Measurements from ENCODE around the gene MYO5B. TPM values are rescaled to one million over a fixed set of nuclear protein-coding genes. Genes with fewer than 3 reads are reported as not detected.

MYO5B gene
- polyA plus RNA-seq, 1 donor from 2014 or later: 0.42 TPM

DNA sequence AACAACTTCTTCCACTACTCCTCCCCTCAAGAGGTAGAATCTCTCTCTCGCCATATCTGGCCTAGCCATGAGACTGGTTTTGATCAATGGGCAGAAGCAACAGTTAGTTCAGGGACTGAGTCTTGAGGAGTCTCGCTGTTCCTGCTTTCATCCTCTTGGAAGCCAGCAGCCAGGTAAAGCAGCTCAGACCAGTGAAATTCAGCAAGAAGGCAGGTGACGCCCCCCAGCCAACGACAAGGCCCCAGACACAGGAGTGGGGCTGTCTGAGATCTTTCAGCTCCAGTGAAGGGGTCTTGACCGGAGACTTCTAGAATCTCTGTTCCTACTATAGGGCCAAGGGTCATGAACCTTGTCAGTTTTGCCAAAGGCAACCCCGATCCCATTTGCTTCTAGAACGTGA, 341.9 kb downstream of the MYO5B start:
- Histone ChIP-seq H3K9me3 (ENCODE audit: low read length) (no peaks in the 10 kb centered on the region), H3K36me3 (ENCODE audit: insufficient read depth, low read length) (no peaks in the 10 kb centered on the region), H4K20me1 (ENCODE audit: insufficient read depth) (no peaks in the 10 kb centered on the region), H3K4me2 (ENCODE audit: low read length) (no peak overlapping the region), H3K9ac (ENCODE audit: low read length) (no peak overlapping the region), H3K27me3 (ENCODE audit: insufficient read depth, low read depth, low read length) (no peaks in the 10 kb centered on the region), H3K79me2 (replicated peaks; ENCODE audit: insufficient read depth, low read length) (no peaks in the 10 kb centered on the region), H3K27ac (ENCODE audit: low read length) (no peak overlapping the region), H2AFZ (ENCODE audit: low read depth, low read length) (no peak overlapping the region), H3K4me3 (ENCODE audit: low read length) (no peak overlapping the region), H3K9me2 (ENCODE audit: insufficient read depth, low read length) (no peaks in the 10 kb centered on the region), H3F3A (ENCODE audit: insufficient read depth, low read length, poor library complexity, severe bottlenecking) (no peaks in the 10 kb centered on the region)
- TF ChIP-seq SMC3 (conservative IDR thresholded peaks at IDR 0.05; ENCODE audit: poor library complexity): no peak
- TF ChIP-seq POLR2AphosphoS5 (IDR thresholded peaks at IDR 0.05): no peak
- TF ChIP-seq CTCF (IDR thresholded peaks at IDR 0.05; ENCODE audit: poor library complexity, severe bottlenecking): no peak
- TF ChIP-seq RAD21 (conservative IDR thresholded peaks at IDR 0.05): no peak
- TF ChIP-seq, protein P1, sequence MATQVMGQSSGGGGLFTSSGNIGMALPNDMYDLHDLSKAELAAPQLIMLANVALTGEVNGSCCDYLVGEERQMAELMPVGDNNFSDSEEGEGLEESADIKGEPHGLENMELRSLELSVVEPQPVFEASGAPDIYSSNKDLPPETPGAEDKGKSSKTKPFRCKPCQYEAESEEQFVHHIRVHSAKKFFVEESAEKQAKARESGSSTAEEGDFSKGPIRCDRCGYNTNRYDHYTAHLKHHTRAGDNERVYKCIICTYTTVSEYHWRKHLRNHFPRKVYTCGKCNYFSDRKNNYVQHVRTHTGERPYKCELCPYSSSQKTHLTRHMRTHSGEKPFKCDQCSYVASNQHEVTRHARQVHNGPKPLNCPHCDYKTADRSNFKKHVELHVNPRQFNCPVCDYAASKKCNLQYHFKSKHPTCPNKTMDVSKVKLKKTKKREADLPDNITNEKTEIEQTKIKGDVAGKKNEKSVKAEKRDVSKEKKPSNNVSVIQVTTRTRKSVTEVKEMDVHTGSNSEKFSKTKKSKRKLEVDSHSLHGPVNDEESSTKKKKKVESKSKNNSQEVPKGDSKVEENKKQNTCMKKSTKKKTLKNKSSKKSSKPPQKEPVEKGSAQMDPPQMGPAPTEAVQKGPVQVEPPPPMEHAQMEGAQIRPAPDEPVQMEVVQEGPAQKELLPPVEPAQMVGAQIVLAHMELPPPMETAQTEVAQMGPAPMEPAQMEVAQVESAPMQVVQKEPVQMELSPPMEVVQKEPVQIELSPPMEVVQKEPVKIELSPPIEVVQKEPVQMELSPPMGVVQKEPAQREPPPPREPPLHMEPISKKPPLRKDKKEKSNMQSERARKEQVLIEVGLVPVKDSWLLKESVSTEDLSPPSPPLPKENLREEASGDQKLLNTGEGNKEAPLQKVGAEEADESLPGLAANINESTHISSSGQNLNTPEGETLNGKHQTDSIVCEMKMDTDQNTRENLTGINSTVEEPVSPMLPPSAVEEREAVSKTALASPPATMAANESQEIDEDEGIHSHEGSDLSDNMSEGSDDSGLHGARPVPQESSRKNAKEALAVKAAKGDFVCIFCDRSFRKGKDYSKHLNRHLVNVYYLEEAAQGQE (IDR thresholded peaks at IDR 0.05; ENCODE audit: borderline replicate concordance): no peak
- no peak for TF ChIP-seq TAF1 (IDR thresholded peaks at IDR 0.05; ENCODE audit: low read depth)
- TF ChIP-seq MXI1 (conservative IDR thresholded peaks at IDR 0.05; ENCODE audit: poor library complexity, severe bottlenecking): no peak
- TF ChIP-seq EP300 (conservative IDR thresholded peaks at IDR 0.05; ENCODE audit: poor library complexity, severe bottlenecking): no peak

GRCh38 chr18:49851624-49852023, 343.3 kb downstream of the MYO5B start:
- Histone ChIP-seq H3K9me3 (ENCODE audit: low read length) (no peaks in the 10 kb centered on the region), H3K79me2 (replicated peaks; ENCODE audit: insufficient read depth, low read length) (no peaks in the 10 kb centered on the region), H3F3A (ENCODE audit: insufficient read depth, low read length, poor library complexity, severe bottlenecking) (no peaks in the 10 kb centered on the region), H3K4me2 (ENCODE audit: low read length) (no peak overlapping the region), H3K27me3 (ENCODE audit: insufficient read depth, low read depth, low read length) (no peaks in the 10 kb centered on the region), H3K9me2 (ENCODE audit: insufficient read depth, low read length) (no peaks in the 10 kb centered on the region), H3K27ac (ENCODE audit: low read length) (no peak overlapping the region), H3K4me3 (ENCODE audit: low read length) (no peak overlapping the region), H4K20me1 (ENCODE audit: insufficient read depth) (no peaks in the 10 kb centered on the region), H3K9ac (ENCODE audit: low read length) (no peak overlapping the region), H2AFZ (ENCODE audit: low read depth, low read length) (no peak overlapping the region), H3K36me3 (ENCODE audit: insufficient read depth, low read length) (no peaks in the 10 kb centered on the region)
- TF ChIP-seq EZH2 (IDR thresholded peaks at IDR 0.05; ENCODE audit: borderline replicate concordance, insufficient read depth, low read length, poor library complexity, severe bottlenecking): no peak
- no peak for TF ChIP-seq EP300 (conservative IDR thresholded peaks at IDR 0.05; ENCODE audit: poor library complexity, severe bottlenecking)
- no peak for TF ChIP-seq TAF1 (IDR thresholded peaks at IDR 0.05; ENCODE audit: low read depth)
- no peak for TF ChIP-seq MXI1 (conservative IDR thresholded peaks at IDR 0.05; ENCODE audit: poor library complexity, severe bottlenecking)
- TF ChIP-seq CTCF (IDR thresholded peaks at IDR 0.05; ENCODE audit: poor library complexity, severe bottlenecking): no peak
- TF ChIP-seq, protein P1 (IDR thresholded peaks at IDR 0.05; ENCODE audit: borderline replicate concordance): no peak
- TF ChIP-seq RAD21 (conservative IDR thresholded peaks at IDR 0.05): no peak
- no peak for TF ChIP-seq SMC3 (conservative IDR thresholded peaks at IDR 0.05; ENCODE audit: poor library complexity)
- no peak for TF ChIP-seq POLR2AphosphoS5 (IDR thresholded peaks at IDR 0.05)
